ENCODE measurements around the gene ING4. TPM values are rescaled to one million over a fixed set of nuclear protein-coding genes. Genes with fewer than 3 reads are reported as not detected.

ING4 gene
- total RNA-seq, 1 donor from 2014 or later, result 60.0 TPM

DNA sequence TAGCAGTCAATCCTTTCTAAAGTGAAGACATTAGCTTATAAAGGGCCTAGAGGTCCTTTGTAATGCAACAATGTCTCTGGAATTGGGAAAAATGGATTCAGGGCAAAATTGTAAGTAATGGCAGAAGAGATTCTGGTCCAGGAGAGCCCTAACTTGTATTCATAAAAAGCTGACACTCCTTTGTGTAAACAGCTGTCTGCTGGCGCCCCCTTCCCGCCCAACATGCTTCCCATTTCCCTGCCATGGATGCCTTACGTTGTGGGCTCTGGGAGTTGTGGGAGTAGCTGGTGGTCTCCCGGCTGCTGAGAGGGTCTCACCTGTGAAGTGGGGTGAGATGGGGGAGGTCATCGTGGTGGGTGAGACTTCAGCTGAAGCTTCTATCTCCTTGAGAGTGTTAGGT lies 18.0 kb downstream of the ING4 start:
- TF ChIP-seq, protein P1, sequence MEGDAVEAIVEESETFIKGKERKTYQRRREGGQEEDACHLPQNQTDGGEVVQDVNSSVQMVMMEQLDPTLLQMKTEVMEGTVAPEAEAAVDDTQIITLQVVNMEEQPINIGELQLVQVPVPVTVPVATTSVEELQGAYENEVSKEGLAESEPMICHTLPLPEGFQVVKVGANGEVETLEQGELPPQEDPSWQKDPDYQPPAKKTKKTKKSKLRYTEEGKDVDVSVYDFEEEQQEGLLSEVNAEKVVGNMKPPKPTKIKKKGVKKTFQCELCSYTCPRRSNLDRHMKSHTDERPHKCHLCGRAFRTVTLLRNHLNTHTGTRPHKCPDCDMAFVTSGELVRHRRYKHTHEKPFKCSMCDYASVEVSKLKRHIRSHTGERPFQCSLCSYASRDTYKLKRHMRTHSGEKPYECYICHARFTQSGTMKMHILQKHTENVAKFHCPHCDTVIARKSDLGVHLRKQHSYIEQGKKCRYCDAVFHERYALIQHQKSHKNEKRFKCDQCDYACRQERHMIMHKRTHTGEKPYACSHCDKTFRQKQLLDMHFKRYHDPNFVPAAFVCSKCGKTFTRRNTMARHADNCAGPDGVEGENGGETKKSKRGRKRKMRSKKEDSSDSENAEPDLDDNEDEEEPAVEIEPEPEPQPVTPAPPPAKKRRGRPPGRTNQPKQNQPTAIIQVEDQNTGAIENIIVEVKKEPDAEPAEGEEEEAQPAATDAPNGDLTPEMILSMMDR (conservative IDR thresholded peaks at IDR 0.05; ENCODE audit: low read depth, low read length), result peak; percentile 36
- no peak for DNase-seq (ENCODE audit: low read depth)
- H3K4me3 ChIP-seq (ENCODE audit: low read depth, low read length), result no peak overlapping the region

DNA sequence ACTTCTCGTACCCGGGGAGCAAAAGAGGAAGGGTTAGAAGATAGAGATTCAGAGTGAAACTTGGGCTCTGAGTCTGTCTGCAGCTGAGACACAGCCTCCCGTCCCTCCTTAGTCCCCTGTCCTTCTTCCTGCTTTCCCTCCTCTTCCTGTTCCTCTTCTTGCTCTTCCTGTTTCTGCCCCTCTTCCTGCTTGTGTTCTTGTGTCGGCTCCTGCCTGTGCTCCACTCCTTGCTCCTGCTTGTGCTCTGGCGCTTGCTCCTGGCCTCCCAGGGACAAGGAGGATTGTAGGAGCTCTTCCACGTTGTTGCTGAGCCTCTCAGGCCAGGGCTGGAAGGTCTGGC lies 18.7 kb downstream of the ING4 start:
- TF ChIP-seq, protein P1 (conservative IDR thresholded peaks at IDR 0.05; ENCODE audit: low read depth, low read length), result no peak
- no peak for DNase-seq (ENCODE audit: low read depth)
- no peak overlapping the region for H3K4me3 ChIP-seq (ENCODE audit: low read depth, low read length)

DNA sequence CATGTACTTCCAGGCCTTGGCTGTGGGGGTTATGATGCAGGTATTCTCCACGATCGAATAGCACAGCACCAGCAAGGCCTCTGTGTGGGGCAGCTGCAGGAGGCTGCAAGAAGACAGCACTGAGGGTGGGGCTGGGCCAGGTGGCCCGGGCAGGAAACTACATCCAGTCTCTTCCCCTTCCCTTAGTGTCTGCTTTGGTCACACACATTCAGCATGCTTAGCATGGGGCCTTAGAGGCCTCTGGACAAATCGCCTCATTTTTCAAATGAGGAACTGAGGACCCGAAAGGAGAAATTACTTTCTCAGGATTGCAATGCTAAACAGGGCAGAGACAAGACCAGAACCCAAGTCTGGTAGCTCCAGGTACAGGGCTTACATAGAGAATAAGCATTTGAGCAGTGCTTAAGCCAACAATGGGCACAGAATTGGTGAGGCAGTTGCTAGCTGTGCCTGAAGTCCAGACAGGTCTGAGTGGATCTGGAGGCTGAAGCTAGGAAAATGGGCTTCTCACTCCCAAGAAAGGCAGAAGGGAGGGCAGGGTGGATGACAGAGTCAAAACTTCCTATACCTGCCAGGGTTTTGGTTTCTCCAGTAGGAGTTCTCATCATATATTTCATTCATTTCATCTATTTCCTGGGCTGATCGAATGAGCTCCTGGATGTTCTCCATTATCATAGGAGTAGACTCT lies 19.2 kb downstream of the ING4 start:
- DNase-seq (ENCODE audit: low read depth), result no peak
- TF ChIP-seq, protein P1 (conservative IDR thresholded peaks at IDR 0.05; ENCODE audit: low read depth, low read length), result no peak

DNA sequence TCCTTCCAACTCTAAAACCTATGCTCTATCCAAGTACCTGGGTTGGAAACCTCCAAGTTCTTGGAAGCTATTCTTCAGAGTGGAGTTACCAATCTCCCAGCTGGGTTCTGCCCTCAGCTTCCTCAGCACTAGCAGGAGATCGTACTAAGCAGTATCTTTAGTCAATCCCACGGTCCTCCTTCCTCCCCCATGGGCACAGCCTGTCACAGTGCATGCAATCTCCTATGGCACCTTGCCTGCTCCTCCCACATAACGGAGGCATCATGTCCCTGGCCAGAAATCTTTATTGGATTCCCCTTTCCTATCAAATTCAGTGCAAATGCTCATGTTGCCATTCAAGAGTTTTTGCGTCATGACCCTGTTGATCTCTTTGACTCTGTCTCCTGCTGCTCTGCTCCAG lies 21.8 kb downstream of the ING4 start:
- DNase-seq (ENCODE audit: low read depth), result no peak
- TF ChIP-seq, protein P1 (conservative IDR thresholded peaks at IDR 0.05; ENCODE audit: low read depth, low read length), result no peak
- no peak overlapping the region for H3K4me3 ChIP-seq (ENCODE audit: low read depth, low read length)

More for the DNA sequence above, 19.2 kb downstream of the ING4 start:
- H3K4me3 ChIP-seq (ENCODE audit: low read depth, low read length), result no peak overlapping the region

DNA sequence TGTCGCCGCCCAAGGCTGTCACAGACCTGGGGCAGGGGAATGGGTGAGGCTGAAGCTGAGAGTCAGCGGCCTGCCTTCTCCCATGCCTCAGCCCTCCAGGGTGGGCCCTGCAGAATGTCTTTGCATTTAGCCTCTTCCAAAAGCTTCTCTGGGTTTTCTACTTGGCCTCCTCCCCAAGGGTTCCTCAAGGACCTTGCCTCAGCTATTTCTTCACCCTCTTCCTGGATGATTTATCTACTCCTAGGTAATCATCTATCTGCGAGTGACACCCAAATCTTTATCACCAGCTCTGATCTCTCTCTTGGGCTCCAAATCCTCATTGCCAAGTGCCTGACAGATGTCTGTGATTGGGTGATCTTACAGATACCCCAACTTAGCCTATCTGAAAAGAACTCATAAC lies 22.4 kb downstream of the ING4 start:
- TF ChIP-seq, protein P1 (conservative IDR thresholded peaks at IDR 0.05; ENCODE audit: low read depth, low read length), result no peak
- no peak for DNase-seq (ENCODE audit: low read depth)
- H3K4me3 ChIP-seq (ENCODE audit: low read depth, low read length), result no peak overlapping the region

DNA sequence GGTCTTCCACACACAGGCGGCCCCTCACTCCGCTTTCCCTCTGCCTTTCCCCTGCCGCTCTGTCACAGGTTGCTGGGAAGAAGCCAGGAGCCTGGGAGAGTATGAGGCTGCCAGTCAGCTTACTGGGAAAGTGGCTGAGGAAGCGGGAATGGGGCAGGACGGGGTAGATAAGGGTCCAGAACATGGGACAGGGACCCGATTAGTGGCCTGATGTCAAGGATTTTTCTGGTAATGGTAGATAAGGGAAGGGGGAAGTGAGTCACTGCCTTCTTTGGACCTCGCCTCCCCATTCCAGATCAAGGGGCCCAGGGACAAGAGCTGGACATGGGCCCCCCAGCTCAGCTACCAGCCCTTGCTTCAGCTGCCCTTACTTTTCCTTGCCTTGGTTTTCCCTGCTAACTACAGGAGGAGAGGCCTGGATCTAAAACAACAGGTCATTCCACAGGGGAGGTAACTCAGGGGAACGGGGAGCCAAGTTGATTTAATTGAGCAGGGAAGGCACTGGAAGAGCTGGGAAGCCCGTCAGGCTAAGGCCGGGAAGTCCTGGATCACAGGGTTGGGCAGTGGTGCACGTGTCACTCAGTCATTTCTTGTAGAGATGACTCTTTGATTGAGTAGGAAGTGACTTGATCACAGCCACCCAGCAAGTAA lies 23.6 kb downstream of the ING4 start:
- H3K4me3 ChIP-seq (ENCODE audit: low read depth, low read length), result no peak overlapping the region
- no peak for DNase-seq (ENCODE audit: low read depth)
- TF ChIP-seq, protein P1 (conservative IDR thresholded peaks at IDR 0.05; ENCODE audit: low read depth, low read length), result no peak

DNA sequence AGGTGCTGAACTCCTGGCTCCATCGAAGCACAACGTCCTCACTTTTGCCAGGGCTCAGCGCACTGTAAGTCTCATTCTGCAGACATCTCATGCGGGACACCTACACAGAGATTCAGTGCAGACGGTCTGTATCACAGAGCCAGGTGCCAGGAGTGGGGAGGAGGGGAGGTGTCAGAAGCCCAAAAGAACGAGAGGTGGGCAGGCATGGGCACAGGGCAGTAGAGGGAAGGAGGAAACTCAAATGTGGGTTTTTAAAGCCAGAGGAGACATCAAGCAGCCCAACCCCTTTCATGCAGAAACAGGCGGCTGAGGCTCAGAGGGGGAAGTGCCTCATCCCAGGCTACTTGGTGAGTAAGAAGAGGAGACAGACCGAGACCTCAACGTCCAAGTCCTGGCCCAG lies 24.6 kb downstream of the ING4 start:
- no peak for DNase-seq (ENCODE audit: low read depth)
- TF ChIP-seq, protein P1 (conservative IDR thresholded peaks at IDR 0.05; ENCODE audit: low read depth, low read length), result no peak
- no peak overlapping the region for H3K4me3 ChIP-seq (ENCODE audit: low read depth, low read length)
